K562 (cell line): ENCODE data around the gene FCGR3B. TPM values are rescaled to one million over a fixed set of nuclear protein-coding genes. Genes with fewer than 3 reads are reported as not detected.
"Not testable (repeated sequence)": the region's sequence is repeated elsewhere in the genome, so short reads cannot be mapped to it uniquely, and the experiment has no call there.

Experiments
- CHD1 ChIP-seq: fragments of 200-600 bp; sonication (generic); IDR thresholded peaks from one replicate; pipeline ENCODE4 v1.6.1; 2012; ENCODE audit warnings: mild to moderate bottlenecking, moderate library complexity, low read length, inconsistent platforms
- ELF1 ChIP-seq: fragments of 200-800 bp; sonication (Bioruptor generic); IDR thresholded peaks from 2 replicates; pipeline ENCODE4 v1.6.1; 2016; ENCODE audit warnings: missing genetic modification characterization, missing compliant biosample characterization
- ETV5 ChIP-seq: sonication (generic); formaldehyde crosslinking; IDR thresholded peaks from 2 replicates; pipeline ENCODE4 v1.4.0; 2020; ENCODE audit warnings: low read depth, mild to moderate bottlenecking, missing genetic modification reagents
- GABPA ChIP-seq: fragments of 200-800 bp; sonication (Bioruptor generic); conservative IDR thresholded peaks from 2 replicates; pipeline ENCODE4 v1.6.1; 2016; ENCODE audit warnings: low read depth, missing genetic modification characterization, missing compliant biosample characterization
- GATAD2A ChIP-seq: fragments of 450-650 bp; IDR thresholded peaks from 2 replicates; pipeline ENCODE4 v1.6.1; 2017
- HDAC1 ChIP-seq, 2 experiments: fragments of 450-650 bp; IDR thresholded peaks; 2 replicates each; pipeline ENCODE4 v1.6.1; 2016 to 2017; ENCODE audit warnings: inconsistent platforms in 1 of 2, mild to moderate bottlenecking in 1 of 2, moderate library complexity in 1 of 2
- MEIS2 ChIP-seq: fragments of 450-650 bp; IDR thresholded peaks from 2 replicates; pipeline ENCODE4 v1.6.1; 2014; ENCODE audit warnings: mild to moderate bottlenecking; ENCODE audit not compliant: partially characterized antibody
- POLR2A ChIP-seq: fragments of 450-650 bp; conservative IDR thresholded peaks from 2 replicates; pipeline ENCODE4 v1.6.1; 2016
- POLR2B ChIP-seq: fragments of 450-650 bp; IDR thresholded peaks from 2 replicates; pipeline ENCODE4 v1.6.1; 2018; ENCODE audit warnings: low read depth; ENCODE audit not compliant: partially characterized antibody
- RNF2 ChIP-seq: sonication (generic); IDR thresholded peaks from 2 replicates; pipeline ENCODE4 v1.6.1; 2016
- SMAD3 ChIP-seq: fragments of 450-650 bp; formaldehyde crosslinking; conservative IDR thresholded peaks from 2 replicates; pipeline ENCODE4 v1.4.0; 2020; ENCODE audit warnings: mild to moderate bottlenecking
- SUPT5H ChIP-seq: fragments of 450-650 bp; IDR thresholded peaks from 2 replicates; pipeline ENCODE4 v1.6.1; 2016
- ZEB2 ChIP-seq: fragments of 450-650 bp; IDR thresholded peaks from 2 replicates; pipeline ENCODE4 v1.6.1; 2016
- polyA plus RNA-seq, 8 experiments: library from polyadenylated mRNA; depleted of rRNA in 4 of 8; stranded (reverse) in 5 of 8; unstranded in 3 of 8; fragments of >200 nt; fragmentation: Nextera tagmentation in 2 of 8; fragmentation: Illumina TruSeq in 1 of 8; extraction: Ambion mirVana in 2 of 8; extraction: Trizol in 1 of 8; gene quantifications; 2 replicates each; pipeline versions ENCODE4 v1.2.1 to v1.2.3, GENCODE V29; 2011 to 2014; ENCODE audit warnings: inconsistent platforms in 1 of 8, missing spikeins in 1 of 8
- total RNA-seq, 7 experiments: library from RNA; depleted of rRNA in 6 of 7; stranded (reverse); fragments of >200 nt in 6 of 7; fragmentation: Illumina TruSeq in 2 of 7; extraction: Trizol in 2 of 7; gene quantifications; 2 replicates each; pipeline versions ENCODE4 v1.2.1 to v1.2.3, GENCODE V29; 2011 to 2021; ENCODE audit warnings: low replicate concordance in 1 of 7
- TF ChIP-seq, protein P1 (sequence below): fragments of 450-650 bp; IDR thresholded peaks from 2 replicates; pipeline ENCODE4 v1.6.1; 2017; ENCODE audit warnings: antibody characterized with exemption, mild to moderate bottlenecking
- TF ChIP-seq, protein P2 (sequence below): fragments of 150-350 bp; conservative IDR thresholded peaks from 2 replicates; pipeline ENCODE4 v1.6.1; 2014; ENCODE audit warnings: low read length
- TF ChIP-seq, protein P3 (sequence below): fragments of 200-800 bp; sonication (Bioruptor generic); IDR thresholded peaks from 2 replicates; pipeline ENCODE4 v1.6.1; 2017; ENCODE audit warnings: missing genetic modification characterization, missing compliant biosample characterization
- TF ChIP-seq, protein P4 (sequence below), 2 experiments: IDR thresholded peaks in 1 of 2; conservative IDR thresholded peaks in 1 of 2; 2 replicates each; pipeline ENCODE4 v1.6.1; 2016; ENCODE audit warnings: low read depth in 2 of 2, mild to moderate bottlenecking in 1 of 2, missing compliant biosample characterization in 1 of 2, missing genetic modification characterization in 1 of 2, moderate library complexity in 1 of 2

Gene FCGR3B
- total and polyA plus RNA-seq, 9 of the 15 experiments (the other 6 are each of a cell fraction or from before 2014, with no cell fraction given) = 0.18 to 1.1 (median 0.40) TPM

DNA sequence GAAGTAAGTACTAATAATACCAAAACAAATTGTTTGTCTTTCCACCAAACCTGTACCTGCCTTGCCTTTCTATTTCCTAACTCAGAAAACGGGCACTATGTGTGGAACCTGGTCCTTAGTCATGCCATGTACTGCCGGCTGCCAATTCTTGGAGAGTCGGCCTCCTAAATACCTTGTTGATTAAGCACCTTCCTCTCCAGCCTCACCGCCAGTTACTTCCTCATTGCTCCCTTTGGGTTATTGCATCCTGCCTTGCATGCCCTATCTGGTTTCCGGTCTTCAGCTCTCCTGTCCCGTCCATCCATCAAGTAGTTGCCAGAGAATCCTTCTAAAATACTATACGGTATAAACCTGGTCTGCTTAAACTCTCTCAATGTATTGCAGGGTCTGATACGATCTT is 8.9 kb downstream of the FCGR3B start (continued):
- TF ChIP-seq, protein P1, sequence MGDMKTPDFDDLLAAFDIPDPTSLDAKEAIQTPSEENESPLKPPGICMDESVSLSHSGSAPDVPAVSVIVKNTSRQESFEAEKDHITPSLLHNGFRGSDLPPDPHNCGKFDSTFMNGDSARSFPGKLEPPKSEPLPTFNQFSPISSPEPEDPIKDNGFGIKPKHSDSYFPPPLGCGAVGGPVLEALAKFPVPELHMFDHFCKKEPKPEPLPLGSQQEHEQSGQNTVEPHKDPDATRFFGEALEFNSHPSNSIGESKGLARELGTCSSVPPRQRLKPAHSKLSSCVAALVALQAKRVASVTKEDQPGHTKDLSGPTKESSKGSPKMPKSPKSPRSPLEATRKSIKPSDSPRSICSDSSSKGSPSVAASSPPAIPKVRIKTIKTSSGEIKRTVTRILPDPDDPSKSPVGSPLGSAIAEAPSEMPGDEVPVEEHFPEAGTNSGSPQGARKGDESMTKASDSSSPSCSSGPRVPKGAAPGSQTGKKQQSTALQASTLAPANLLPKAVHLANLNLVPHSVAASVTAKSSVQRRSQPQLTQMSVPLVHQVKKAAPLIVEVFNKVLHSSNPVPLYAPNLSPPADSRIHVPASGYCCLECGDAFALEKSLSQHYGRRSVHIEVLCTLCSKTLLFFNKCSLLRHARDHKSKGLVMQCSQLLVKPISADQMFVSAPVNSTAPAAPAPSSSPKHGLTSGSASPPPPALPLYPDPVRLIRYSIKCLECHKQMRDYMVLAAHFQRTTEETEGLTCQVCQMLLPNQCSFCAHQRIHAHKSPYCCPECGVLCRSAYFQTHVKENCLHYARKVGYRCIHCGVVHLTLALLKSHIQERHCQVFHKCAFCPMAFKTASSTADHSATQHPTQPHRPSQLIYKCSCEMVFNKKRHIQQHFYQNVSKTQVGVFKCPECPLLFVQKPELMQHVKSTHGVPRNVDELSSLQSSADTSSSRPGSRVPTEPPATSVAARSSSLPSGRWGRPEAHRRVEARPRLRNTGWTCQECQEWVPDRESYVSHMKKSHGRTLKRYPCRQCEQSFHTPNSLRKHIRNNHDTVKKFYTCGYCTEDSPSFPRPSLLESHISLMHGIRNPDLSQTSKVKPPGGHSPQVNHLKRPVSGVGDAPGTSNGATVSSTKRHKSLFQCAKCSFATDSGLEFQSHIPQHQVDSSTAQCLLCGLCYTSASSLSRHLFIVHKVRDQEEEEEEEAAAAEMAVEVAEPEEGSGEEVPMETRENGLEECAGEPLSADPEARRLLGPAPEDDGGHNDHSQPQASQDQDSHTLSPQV = 0 out of 2 replicates have a peak, but pooled peaks have one; percentile 41
- TF ChIP-seq GATAD2A (0 out of 2 replicates have a peak, but pooled peaks have one; percentile 14), SMAD3 (CRISPR knock-in tag) (0 out of 2 replicates have a peak, but pooled peaks have one; percentile 18), MEIS2 (peak; percentile 67), SUPT5H (peak; percentile 63), POLR2A (peak; percentile 47), ZEB2 (peak; percentile 50; the same call in 1 of the 2 replicates), POLR2B (peak; percentile 56), ETV5 (CRISPR knock-in tag) (peak; percentile 84), HDAC1 (IDR thresholded peaks at IDR 0.05) (0 out of 4 replicates have a peak, but pooled peaks of 1 of the 2 experiments have one; percentile 23), RNF2 (0 out of 2 replicates have a peak, but pooled peaks have one; percentile 8), GABPA (tag) (peak; percentile 70), CHD1 (peak; percentile 85), ELF1 (tag) (peak; percentile 76)
- TF ChIP-seq, protein P2, sequence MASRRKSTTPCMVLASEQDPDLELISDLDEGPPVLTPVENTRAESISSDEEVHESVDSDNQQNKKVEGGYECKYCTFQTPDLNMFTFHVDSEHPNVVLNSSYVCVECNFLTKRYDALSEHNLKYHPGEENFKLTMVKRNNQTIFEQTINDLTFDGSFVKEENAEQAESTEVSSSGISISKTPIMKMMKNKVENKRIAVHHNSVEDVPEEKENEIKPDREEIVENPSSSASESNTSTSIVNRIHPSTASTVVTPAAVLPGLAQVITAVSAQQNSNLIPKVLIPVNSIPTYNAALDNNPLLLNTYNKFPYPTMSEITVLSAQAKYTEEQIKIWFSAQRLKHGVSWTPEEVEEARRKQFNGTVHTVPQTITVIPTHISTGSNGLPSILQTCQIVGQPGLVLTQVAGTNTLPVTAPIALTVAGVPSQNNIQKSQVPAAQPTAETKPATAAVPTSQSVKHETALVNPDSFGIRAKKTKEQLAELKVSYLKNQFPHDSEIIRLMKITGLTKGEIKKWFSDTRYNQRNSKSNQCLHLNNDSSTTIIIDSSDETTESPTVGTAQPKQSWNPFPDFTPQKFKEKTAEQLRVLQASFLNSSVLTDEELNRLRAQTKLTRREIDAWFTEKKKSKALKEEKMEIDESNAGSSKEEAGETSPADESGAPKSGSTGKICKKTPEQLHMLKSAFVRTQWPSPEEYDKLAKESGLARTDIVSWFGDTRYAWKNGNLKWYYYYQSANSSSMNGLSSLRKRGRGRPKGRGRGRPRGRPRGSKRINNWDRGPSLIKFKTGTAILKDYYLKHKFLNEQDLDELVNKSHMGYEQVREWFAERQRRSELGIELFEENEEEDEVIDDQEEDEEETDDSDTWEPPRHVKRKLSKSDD = 0 out of 2 replicates have a peak, but pooled peaks have one; percentile 6
- TF ChIP-seq, protein P3, sequence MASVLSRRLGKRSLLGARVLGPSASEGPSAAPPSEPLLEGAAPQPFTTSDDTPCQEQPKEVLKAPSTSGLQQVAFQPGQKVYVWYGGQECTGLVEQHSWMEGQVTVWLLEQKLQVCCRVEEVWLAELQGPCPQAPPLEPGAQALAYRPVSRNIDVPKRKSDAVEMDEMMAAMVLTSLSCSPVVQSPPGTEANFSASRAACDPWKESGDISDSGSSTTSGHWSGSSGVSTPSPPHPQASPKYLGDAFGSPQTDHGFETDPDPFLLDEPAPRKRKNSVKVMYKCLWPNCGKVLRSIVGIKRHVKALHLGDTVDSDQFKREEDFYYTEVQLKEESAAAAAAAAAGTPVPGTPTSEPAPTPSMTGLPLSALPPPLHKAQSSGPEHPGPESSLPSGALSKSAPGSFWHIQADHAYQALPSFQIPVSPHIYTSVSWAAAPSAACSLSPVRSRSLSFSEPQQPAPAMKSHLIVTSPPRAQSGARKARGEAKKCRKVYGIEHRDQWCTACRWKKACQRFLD = peak; percentile 9; the same call in 1 of the 2 replicates
- TF ChIP-seq, protein P4, sequence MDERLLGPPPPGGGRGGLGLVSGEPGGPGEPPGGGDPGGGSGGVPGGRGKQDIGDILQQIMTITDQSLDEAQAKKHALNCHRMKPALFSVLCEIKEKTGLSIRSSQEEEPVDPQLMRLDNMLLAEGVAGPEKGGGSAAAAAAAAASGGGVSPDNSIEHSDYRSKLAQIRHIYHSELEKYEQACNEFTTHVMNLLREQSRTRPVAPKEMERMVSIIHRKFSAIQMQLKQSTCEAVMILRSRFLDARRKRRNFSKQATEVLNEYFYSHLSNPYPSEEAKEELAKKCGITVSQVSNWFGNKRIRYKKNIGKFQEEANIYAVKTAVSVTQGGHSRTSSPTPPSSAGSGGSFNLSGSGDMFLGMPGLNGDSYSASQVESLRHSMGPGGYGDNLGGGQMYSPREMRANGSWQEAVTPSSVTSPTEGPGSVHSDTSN (CRISPR knock-in tag; IDR thresholded peaks at IDR 0.05; ENCODE audit: low read depth) = not testable (repeated sequence)
- TF ChIP-seq, protein P4 (tag; conservative IDR thresholded peaks at IDR 0.05; ENCODE audit: low read depth) = 0 out of 2 replicates have a peak, but pooled peaks have one; percentile 15
